ENCODE data around the gene ADPRM. TPM values are rescaled to one million over a fixed set of nuclear protein-coding genes. Genes with fewer than 3 reads are reported as not detected.
A peak's percentile ranks its signal among the peaks of the same experiment; 100 is the strongest.

The ADPRM gene
- total RNA-seq, 2 experiments from 2014 or later, result 13.0 to 13.6 TPM

DNA sequence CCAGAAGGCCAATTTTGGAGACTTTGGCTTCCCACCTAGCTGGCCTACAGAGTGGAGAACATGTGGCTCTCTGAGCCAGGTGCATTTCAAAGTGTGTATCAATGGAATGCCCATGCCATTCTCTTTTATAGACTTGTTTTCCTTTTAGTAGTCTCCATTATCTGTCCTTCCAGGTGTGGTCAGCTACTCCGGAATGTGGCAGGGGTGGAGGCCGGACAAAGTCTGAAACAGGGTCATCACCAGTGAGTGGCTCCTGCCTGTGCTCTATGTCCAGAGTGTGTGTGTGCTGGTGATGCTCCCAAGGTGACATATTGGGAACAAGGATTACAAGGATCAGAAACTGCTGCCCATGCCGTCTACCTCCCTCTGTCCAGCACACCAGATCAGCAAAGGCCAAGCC lies 36.3 kb downstream of the ADPRM start:
- no peaks in the 10 kb centered on the region for H3K36me3 Mint-ChIP-seq (ENCODE audit: low read depth)
- CTCF ChIA-PET, result interaction anchor here (1.2 kb wide), 1 partner anchor 111 kb away, joined by 3 read pairs; no protein-coding TSS in a partner anchor

DNA sequence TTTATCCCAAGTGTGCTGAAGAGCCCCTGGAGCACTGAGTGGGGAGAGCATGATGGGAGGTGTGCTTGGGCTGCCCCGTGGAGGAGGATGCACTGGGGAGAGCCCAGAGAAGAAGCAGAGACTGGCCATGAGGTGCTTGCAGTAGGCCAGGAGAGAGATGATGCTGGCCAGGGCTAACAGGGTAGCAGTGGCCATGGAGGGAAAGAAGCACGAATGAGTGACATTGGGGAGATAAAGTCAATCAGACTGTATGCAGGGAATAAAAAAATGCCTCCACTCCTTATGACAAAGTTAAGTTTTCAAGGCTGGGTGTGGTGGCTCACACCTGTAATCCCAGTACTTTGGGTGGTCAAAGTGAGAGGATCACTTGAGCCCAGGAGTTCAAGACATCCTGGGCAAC lies 37.9 kb downstream of the ADPRM start:
- intact Hi-C loops (cut with micrococcal nuclease), result loop anchor here (5.0 kb wide), 1 partner anchor 112 kb away; no protein-coding TSS in a partner anchor
- H3K4me3 Mint-ChIP-seq, result no peak overlapping the region
- ChIA-PET POLR2A (interaction anchor here (1.7 kb wide), 1 partner anchor 110 kb away, joined by 4 read pairs; no protein-coding TSS in a partner anchor), CTCF (interaction anchor here (3.3 kb wide), 1 partner anchor 109 kb away, joined by 31 read pairs; no protein-coding TSS in a partner anchor)
- H3K9me3 Mint-ChIP-seq, result no peaks in the 10 kb centered on the region
- ATAC-seq (no peak), DNase-seq (no peak)
- H3K4me1 Mint-ChIP-seq (ENCODE audit: low read depth), result peaks cover 11% of the 10 kb centered on the region
- no peaks in the 10 kb centered on the region for H3K27me3 Mint-ChIP-seq
- TF ChIP-seq, protein P1, sequence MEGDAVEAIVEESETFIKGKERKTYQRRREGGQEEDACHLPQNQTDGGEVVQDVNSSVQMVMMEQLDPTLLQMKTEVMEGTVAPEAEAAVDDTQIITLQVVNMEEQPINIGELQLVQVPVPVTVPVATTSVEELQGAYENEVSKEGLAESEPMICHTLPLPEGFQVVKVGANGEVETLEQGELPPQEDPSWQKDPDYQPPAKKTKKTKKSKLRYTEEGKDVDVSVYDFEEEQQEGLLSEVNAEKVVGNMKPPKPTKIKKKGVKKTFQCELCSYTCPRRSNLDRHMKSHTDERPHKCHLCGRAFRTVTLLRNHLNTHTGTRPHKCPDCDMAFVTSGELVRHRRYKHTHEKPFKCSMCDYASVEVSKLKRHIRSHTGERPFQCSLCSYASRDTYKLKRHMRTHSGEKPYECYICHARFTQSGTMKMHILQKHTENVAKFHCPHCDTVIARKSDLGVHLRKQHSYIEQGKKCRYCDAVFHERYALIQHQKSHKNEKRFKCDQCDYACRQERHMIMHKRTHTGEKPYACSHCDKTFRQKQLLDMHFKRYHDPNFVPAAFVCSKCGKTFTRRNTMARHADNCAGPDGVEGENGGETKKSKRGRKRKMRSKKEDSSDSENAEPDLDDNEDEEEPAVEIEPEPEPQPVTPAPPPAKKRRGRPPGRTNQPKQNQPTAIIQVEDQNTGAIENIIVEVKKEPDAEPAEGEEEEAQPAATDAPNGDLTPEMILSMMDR (IDR thresholded peaks at IDR 0.05), result no peak
- no peaks in the 10 kb centered on the region for H3K36me3 Mint-ChIP-seq (ENCODE audit: low read depth)
- H3K27ac Mint-ChIP-seq, result no peak overlapping the region

More for the DNA sequence above, 36.3 kb downstream of the ADPRM start:
- POLR2A ChIA-PET, result interaction anchor here (0.7 kb wide), 1 partner anchor 614 kb away, joined by 3 read pairs; no protein-coding TSS in a partner anchor
- Mint-ChIP-seq H3K27me3 (no peaks in the 10 kb centered on the region), H3K27ac (no peak overlapping the region), H3K4me3 (no peak overlapping the region), H3K9me3 (no peaks in the 10 kb centered on the region), H3K4me1 (ENCODE audit: low read depth) (peaks cover 11% of the 10 kb centered on the region)
- ATAC-seq (no peak), DNase-seq (no peak)
- TF ChIP-seq, protein P1 (IDR thresholded peaks at IDR 0.05), result no peak
- intact Hi-C loops (cut with micrococcal nuclease), result no loop called here

DNA sequence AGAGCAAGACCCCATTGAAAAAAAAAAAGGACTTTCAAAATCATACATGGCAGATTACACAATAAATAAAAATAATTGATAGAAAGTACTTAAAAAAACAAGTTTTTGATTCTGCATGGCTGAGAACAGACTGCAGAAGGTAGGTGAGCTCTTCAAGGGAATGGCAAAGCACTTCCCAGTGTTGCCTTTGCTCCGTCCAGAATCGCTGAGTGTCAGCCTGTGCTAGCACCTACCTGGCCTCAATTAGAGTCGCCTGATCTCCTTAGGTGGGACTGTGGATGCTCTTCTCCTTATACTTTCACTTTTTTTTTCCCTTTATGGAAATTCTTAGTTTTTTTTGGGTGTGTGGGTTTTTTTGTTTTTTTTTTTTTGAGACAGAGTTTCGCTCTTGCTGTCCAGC lies 38.4 kb downstream of the ADPRM start:
- H3K27me3 Mint-ChIP-seq, result no peaks in the 10 kb centered on the region
- no peak overlapping the region for H3K4me3 Mint-ChIP-seq
- CTCF ChIA-PET, result interaction anchor here (3.3 kb wide), 1 partner anchor 109 kb away, joined by 31 read pairs; no protein-coding TSS in a partner anchor
- peaks cover 8% of the 10 kb centered on the region for H3K4me1 Mint-ChIP-seq (ENCODE audit: low read depth)
- H3K9me3 Mint-ChIP-seq, result no peaks in the 10 kb centered on the region
- POLR2A ChIA-PET, result interaction anchor here (1.7 kb wide), 1 partner anchor 109 kb away, joined by 4 read pairs; no protein-coding TSS in a partner anchor
- TF ChIP-seq, protein P1 (IDR thresholded peaks at IDR 0.05), result no peak
- intact Hi-C loops (cut with micrococcal nuclease), result loop anchor here (5.0 kb wide), 1 partner anchor 111 kb away; no protein-coding TSS in a partner anchor
- no peak for DNase-seq
- H3K27ac Mint-ChIP-seq, result no peak overlapping the region
- H3K36me3 Mint-ChIP-seq (ENCODE audit: low read depth), result no peaks in the 10 kb centered on the region
- no peak for ATAC-seq

DNA sequence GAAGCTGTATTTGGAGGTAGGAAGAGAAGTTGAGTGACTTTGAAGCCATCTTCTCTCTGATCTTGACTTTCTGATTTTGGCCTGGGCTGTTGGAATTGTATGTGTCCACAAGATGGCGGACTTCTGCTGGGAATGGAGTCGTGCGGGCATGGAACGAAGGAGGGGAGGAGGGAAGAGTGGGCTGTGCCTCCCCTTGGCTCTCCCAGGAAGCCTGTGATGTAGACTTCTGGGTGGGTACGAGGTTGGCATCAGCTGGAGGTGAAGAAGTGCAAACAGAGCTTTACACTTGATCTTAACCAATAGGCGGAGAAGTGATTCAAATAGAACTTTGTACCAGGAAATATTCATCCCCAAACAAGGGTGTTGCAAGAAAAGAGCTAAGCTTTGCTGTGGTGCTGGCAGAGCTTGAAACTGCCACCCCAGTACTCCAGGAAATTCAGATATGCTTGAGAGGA lies 39.8 kb downstream of the ADPRM start:
- no peak overlapping the region for H3K4me3 Mint-ChIP-seq
- POLR2A ChIA-PET, result no interaction called here

More for the DNA sequence above, 39.8 kb downstream of the ADPRM start:
- H3K27ac Mint-ChIP-seq, result no peak overlapping the region
- CTCF ChIA-PET, result interaction anchor here (0.6 to 3.3 kb wide), 22 partner anchors 10 to 141 kb away, joined by 3 to 31 read pairs (median 5); partner anchors contain the start of gene PIRT
- TF ChIP-seq, protein P1 (IDR thresholded peaks at IDR 0.05), result peak; percentile 46
- H3K4me1 Mint-ChIP-seq (ENCODE audit: low read depth), result peaks cover 4% of the 10 kb centered on the region
- intact Hi-C loops (cut with micrococcal nuclease), result loop anchor here (5.0 kb wide), 1 partner anchor 110 kb away; no protein-coding TSS in a partner anchor
- DNase-seq (peak; percentile 46), ATAC-seq (peak; percentile 51)
- H3K27me3 Mint-ChIP-seq, result no peaks in the 10 kb centered on the region
- no peaks in the 10 kb centered on the region for H3K9me3 Mint-ChIP-seq
- H3K36me3 Mint-ChIP-seq (ENCODE audit: low read depth), result no peaks in the 10 kb centered on the region

Data from activated CD8-positive, alpha-beta T cell treated with anti-CD3 and anti-CD28 coated beads for 36 hours (primary cell).